Hair follicular keratinocyte (primary cell): Measurements from ENCODE around the gene PIM3. TPM values are rescaled to one million over a fixed set of nuclear protein-coding genes. Genes with fewer than 3 reads are reported as not detected.

Experiments
- total RNA-seq: library from RNA; depleted of rRNA; stranded (reverse); fragments of >200 nt; gene quantifications from 2 replicates; pipeline ENCODE4 v1.2.3, GENCODE V29; 2015

The PIM3 gene
- total RNA-seq = 30.4 and 31.6 TPM in 2 replicates

DNA sequence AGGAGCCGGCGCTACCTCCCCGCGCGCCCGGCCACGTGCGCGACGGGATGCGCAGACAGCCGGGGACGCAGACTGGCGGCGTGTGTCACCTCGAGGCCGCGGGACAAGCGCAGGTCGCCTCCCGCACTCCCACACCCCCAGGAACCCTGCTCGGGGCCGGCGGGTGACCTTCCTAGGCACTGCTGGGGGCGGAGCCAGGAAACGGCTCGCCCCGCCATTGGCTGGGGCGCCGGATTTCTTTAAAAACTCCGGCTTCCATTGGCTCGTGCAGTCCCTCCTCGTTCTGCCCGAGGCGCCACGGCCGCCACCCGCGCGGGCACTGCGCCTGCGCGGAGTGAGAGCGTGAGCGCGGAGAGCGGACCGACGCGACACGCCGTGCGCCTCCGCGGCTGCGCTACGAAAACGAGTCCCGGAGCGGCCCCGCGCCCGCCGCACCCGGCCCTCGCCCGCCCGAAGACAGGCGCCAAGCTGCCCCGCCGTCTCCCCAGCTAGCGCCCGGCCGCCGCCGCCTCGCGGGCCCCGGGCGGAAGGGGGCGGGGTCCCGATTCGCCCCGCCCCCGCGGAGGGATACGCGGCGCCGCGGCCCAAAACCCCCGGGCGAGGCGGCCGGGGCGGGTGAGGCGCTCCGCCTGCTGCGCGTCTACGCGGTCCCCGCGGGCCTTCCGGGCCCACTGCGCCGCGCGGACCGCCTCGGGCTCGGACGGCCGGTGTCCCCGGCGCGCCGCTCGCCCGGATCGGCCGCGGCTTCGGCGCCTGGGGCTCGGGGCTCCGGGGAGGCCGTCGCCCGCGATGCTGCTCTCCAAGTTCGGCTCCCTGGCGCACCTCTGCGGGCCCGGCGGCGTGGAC lies at the start of gene PIM3:
Gene PIM3 (plus strand): TSS at position 614 of the 846 bp plus-strand sequence. CDS start 176 bp downstream, at position 790.

DNA sequence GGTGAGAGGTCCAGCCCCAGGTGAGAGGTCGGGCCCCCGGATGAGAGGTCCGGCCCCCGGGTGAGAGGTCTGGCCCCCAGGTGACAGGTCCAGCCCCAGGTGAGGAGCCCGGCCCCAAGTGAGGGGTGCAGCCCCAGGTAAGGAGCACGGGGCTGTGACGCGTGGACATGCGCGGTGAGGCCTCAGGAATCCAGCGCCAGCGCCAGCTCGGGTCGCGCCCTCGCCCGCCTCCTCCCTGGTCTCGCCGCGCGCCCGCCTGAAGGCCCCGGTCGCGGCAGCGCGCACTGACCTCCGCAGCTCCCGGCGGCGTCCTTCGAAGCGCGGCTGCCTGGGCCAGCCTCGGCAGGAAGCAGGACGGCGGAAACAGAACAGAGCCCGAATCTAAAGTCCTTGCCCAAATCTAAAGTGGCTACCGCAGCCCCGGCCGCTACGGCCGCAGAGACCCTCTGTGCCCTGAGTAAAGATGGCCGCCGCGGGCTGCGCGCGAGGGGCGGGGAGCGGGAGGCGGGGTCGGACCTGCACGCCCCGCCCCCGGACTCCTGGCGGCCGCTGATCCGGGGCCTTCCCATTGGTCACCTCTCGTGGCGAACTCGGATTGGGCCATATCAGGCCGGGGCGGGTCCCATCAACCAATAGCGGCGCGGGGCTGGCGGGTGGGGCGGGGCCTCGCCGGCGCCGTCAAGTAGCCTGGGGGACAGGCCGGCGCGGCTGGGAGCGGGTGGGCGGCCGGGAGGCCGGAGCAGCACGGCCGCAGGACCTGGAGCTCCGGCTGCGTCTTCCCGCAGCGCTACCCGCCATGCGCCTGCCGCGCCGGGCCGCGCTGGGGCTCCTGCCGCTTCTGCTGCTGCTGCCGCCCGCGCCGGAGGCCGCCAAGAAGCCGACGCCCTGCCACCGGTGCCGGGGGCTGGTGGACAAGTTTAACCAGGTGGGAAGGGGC lies 42.3 kb upstream of the PIM3 start, which contains the start of the genes ALG12 and CRELD2:
Gene ALG12 (minus strand): TSS at position 465 of the 937 bp plus-strand sequence. CDS start 4,673 bp downstream, outside the sequence.
Gene CRELD2 (plus strand): TSS at position 661 of the 937 bp plus-strand sequence. CDS start 136 bp downstream, at position 797.

GRCh38 chr22:50012211-50013181 lies 51.9 kb downstream of the PIM3 start, which contains the start of gene IL17REL:
Gene IL17REL, minus strand, starts transcription at chr22:50012765. Its CDS starts 119 bp downstream, at chr22:50012646.

Other genes with a start within 250 kb of the PIM3 start
- gene BRD1, start 132.9 kb upstream of the PIM3 start, total RNA-seq = 19.2 and 21.2 TPM in 2 replicates
- gene ZBED4, start 106.9 kb upstream of the PIM3 start, total RNA-seq = 12.8 and 14.3 TPM in 2 replicates
- 16.0 and 17.8 TPM in 2 replicates for gene ALG12, start 42.3 kb upstream of the PIM3 start, total RNA-seq
- gene CRELD2, start 42.1 kb upstream of the PIM3 start, total RNA-seq = 129 and 171 TPM in 2 replicates
- gene IL17REL, start 52.0 kb downstream of the PIM3 start, total RNA-seq = not detected in 2 replicates
- gene TTLL8, start 97.5 kb downstream of the PIM3 start, total RNA-seq = not detected in 2 replicates
- gene MLC1, start 124.7 kb downstream of the PIM3 start, total RNA-seq = not detected in 2 replicates
- gene MOV10L1, start 129.2 kb downstream of the PIM3 start, total RNA-seq = not detected in 2 replicates
- gene PANX2, start 210.0 kb downstream of the PIM3 start, total RNA-seq = 0.04 and 0.62 TPM in 2 replicates
- 53.2 and 65.8 TPM in 2 replicates for gene TRABD, start 225.1 kb downstream of the PIM3 start, total RNA-seq
- gene SELENOO, start 240.2 kb downstream of the PIM3 start, total RNA-seq = 42.0 and 48.0 TPM in 2 replicates